Measurements from ENCODE around the gene ANKRD35. TPM values are rescaled to one million over a fixed set of nuclear protein-coding genes. Genes with fewer than 3 reads are reported as not detected.
"Not testable (repeated sequence)": the region's sequence is repeated elsewhere in the genome, so short reads cannot be mapped to it uniquely, and the experiment has no call there.

ANKRD35 gene
- total RNA-seq, 2 donors from 2014 or later, result 0.29 to 0.56 TPM

- peak overlapping the region; percentile 9 for H3K4me3 Mint-ChIP-seq
- peak overlapping the region; percentile 21 for H3K27ac Mint-ChIP-seq
- H3K9me3 Mint-ChIP-seq, result no peaks in the 10 kb centered on the region
- no peak for ATAC-seq (replicated peaks)
- H3K36me3 Mint-ChIP-seq (ENCODE audit: low read depth), result peaks cover 58% of the 10 kb centered on the region
- H3K4me1 Mint-ChIP-seq, result peaks cover 14% of the 10 kb centered on the region
- no peaks in the 10 kb centered on the region for H3K27me3 Mint-ChIP-seq
These were observed 30.2 kb downstream of the ANKRD35 start for GRCh38 chr1:145855426-145855948.

GRCh38 chr1:145849356-145850160, 36.1 kb downstream of the ANKRD35 start:
- H3K4me3 Mint-ChIP-seq, result no peak overlapping the region
- no peaks in the 10 kb centered on the region for H3K9me3 Mint-ChIP-seq
- peaks cover 4% of the 10 kb centered on the region for H3K4me1 Mint-ChIP-seq
- H3K36me3 Mint-ChIP-seq (ENCODE audit: low read depth), result peaks cover 44% of the 10 kb centered on the region
- no peak for ATAC-seq (replicated peaks)
- H3K27ac Mint-ChIP-seq, result peak overlapping the region; percentile 31
- no peaks in the 10 kb centered on the region for H3K27me3 Mint-ChIP-seq

- peaks cover 4% of the 10 kb centered on the region for H3K4me1 Mint-ChIP-seq
- peaks cover 27% of the 10 kb centered on the region for H3K36me3 Mint-ChIP-seq (ENCODE audit: low read depth)
- no peak overlapping the region for H3K4me3 Mint-ChIP-seq
- ATAC-seq (replicated peaks), result no peak
- no peaks in the 10 kb centered on the region for H3K27me3 Mint-ChIP-seq
- no peaks in the 10 kb centered on the region for H3K9me3 Mint-ChIP-seq
- H3K27ac Mint-ChIP-seq, result no peak overlapping the region
These were observed 37.8 kb downstream of the ANKRD35 start for GRCh38 chr1:145847827-145848226.

DNA sequence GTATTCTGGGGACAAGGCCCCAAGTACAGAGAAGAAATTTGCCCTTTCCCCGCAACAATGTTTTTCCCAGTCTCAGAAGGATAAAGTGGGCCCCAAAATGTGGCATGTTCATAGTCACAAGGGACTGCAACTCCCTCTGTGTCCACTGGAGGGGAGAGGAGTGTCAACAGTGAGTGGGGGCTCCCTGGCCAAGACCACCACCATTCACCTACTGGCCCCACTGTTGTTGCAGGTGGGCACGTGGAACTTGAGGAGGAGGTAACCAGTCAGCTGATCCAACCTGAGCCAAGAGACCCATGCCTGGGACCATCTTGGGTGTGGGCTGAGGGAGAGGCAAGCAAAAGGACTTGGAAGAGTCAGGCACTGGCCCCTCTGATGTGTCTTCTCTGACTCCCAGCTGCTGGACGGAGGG, 39.5 kb downstream of the ANKRD35 start:
- H3K9me3 Mint-ChIP-seq, result no peaks in the 10 kb centered on the region
- H3K27ac Mint-ChIP-seq, result peak overlapping the region; percentile 74
- H3K4me3 Mint-ChIP-seq, result no peak overlapping the region
- H3K4me1 Mint-ChIP-seq, result peaks cover 4% of the 10 kb centered on the region
- H3K27me3 Mint-ChIP-seq, result no peaks in the 10 kb centered on the region
- H3K36me3 Mint-ChIP-seq (ENCODE audit: low read depth), result peaks cover 31% of the 10 kb centered on the region
- ATAC-seq (replicated peaks), result peak; percentile 39

DNA sequence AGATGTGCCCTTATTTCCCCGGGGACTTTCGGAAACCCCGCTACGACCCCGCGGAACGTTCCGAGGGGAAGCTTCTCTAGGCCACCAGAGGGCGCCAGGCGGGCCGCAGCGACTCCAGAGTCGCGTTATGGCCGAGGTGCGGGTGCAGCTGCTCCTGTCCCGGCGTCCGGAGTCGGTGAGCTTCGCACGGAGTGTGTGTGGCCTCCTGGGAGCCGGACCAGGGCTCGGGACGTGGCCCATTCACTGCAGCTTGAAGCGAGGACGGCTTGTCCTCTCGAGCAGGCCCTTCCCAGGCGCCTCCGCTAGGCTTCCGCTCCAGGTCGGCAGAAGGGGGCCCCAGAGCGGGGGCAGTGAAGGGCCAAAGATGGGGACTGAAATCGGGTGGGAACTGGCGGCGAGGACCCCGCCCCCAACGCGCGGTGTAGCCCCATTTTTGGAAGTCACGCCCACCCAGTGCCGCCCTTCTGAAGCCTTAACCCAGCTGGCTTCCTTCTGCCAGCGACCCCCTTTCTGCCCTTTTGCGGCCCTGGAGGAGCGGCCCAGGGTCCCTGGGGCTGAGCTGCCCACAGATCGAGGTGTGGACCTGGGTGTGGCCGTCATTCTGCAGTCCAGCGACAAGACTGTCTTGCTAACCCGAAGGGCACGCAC, 40.0 kb downstream of the ANKRD35 start, which contains the start of gene NUDT17:
NUDT17 (plus strand) TSS at position 117 of the 648 bp plus-strand sequence; CDS start at position 128, 11 bp downstream.
- H3K9me3 Mint-ChIP-seq, result no peaks in the 10 kb centered on the region
- peaks cover 4% of the 10 kb centered on the region for H3K4me1 Mint-ChIP-seq
- H3K27me3 Mint-ChIP-seq, result no peaks in the 10 kb centered on the region
- no peak within 1 kb of the TSS for H3K4me3 Mint-ChIP-seq
- peak within 1 kb of the TSS; percentile 74 for H3K27ac Mint-ChIP-seq
- peak; percentile 90 for ATAC-seq (replicated peaks)
- H3K36me3 Mint-ChIP-seq (ENCODE audit: low read depth), result peaks cover 31% of the 10 kb centered on the region

DNA sequence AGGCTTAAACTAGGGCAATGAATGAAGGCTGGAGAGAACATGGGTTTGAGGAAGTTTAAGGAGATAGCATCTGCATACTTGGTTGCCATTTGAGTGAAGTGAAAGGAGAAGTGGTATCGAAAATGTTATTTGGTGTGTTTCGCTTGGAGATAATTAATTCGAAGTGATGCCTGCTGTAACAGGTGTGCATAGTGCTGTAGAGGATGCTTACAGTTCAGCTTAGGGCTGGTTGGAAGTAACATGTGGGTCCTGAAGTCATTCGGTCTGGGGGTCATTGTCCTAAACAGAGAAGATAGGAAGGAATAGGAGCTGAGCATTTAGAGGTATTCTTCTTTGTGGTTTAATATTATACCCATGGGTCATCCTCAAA, 40.5 kb downstream of the ANKRD35 start:
- Mint-ChIP-seq H3K27me3 (no peaks in the 10 kb centered on the region), H3K4me3 (no peak overlapping the region), H3K4me1 (peaks cover 4% of the 10 kb centered on the region), H3K27ac (no peak overlapping the region), H3K36me3 (ENCODE audit: low read depth) (peaks cover 31% of the 10 kb centered on the region), H3K9me3 (no peaks in the 10 kb centered on the region)
- peak; percentile 51 for ATAC-seq (replicated peaks)

DNA sequence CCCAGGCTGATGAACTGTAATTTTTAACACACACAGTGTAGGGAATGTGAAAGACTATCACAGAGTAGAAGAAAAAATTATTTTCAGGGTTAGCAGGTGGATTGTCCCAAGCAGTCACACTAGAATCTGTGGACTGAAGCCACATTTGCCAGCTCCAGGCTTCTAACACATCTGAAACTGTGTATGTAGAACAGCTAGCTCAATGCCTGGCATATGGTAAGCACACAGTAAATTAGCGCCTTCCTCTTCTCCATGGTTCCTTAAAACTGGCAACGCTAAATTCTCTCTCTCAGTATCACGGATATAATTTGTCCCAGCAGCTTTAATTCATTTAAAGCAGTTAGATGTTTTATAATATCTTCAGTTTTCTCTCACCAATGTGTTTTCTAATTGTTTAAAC, 42.6 kb downstream of the ANKRD35 start:
- H3K27ac Mint-ChIP-seq, result no peak overlapping the region
- peaks cover 4% of the 10 kb centered on the region for H3K4me1 Mint-ChIP-seq
- peaks cover 47% of the 10 kb centered on the region for H3K36me3 Mint-ChIP-seq (ENCODE audit: low read depth)
- no peaks in the 10 kb centered on the region for H3K27me3 Mint-ChIP-seq
- H3K9me3 Mint-ChIP-seq, result no peaks in the 10 kb centered on the region
- no peak for ATAC-seq (replicated peaks)
- no peak overlapping the region for H3K4me3 Mint-ChIP-seq

DNA sequence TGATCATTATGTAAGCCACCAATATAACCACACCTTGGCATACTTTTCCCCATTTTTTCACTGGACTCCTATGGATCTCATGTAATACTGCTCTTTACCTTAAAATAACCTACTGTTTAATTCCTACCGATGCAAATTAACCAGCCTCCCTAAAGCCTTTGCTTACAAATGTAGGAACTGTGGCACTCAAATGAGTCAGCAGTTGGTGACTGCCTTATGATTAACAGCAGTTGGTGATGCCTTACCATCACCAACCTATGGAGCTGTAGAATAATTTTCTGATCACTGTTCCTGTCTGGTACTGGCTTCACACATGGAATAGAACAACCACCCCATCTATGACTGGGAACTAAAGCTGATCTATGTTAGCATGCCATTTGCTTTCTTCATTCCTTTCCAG, 48.0 kb downstream of the ANKRD35 start:
- Mint-ChIP-seq H3K36me3 (ENCODE audit: low read depth) (peaks cover 96% of the 10 kb centered on the region), H3K27ac (no peak overlapping the region), H3K27me3 (no peaks in the 10 kb centered on the region), H3K4me3 (no peak overlapping the region), H3K4me1 (no peaks in the 10 kb centered on the region), H3K9me3 (no peaks in the 10 kb centered on the region)
- no peak for ATAC-seq (replicated peaks)

- peaks cover 94% of the 10 kb centered on the region for H3K36me3 Mint-ChIP-seq (ENCODE audit: low read depth)
- not testable (repeated sequence) for ATAC-seq (replicated peaks); H3K27me3 Mint-ChIP-seq
These were observed 54.9 kb downstream of the ANKRD35 start for GRCh38 chr1:145830810-145831209.

GRCh38 chr1:145828367-145829026, 57.2 kb downstream of the ANKRD35 start:
- Mint-ChIP-seq H3K4me3 (peak overlapping the region; percentile 61), H3K27me3 (no peaks in the 10 kb centered on the region), H3K36me3 (ENCODE audit: low read depth) (peaks cover 79% of the 10 kb centered on the region), H3K4me1 (peaks cover 27% of the 10 kb centered on the region), H3K27ac (peak overlapping the region; percentile 91), H3K9me3 (no peaks in the 10 kb centered on the region)
- peak; percentile 81 for ATAC-seq (replicated peaks)

More at GRCh38 chr1:145830810-145831209, 54.9 kb downstream of the ANKRD35 start:
- H3K4me3 Mint-ChIP-seq, H3K27ac Mint-ChIP-seq, H3K9me3 Mint-ChIP-seq: not testable (repeated sequence)
- peaks cover 27% of the 10 kb centered on the region for H3K4me1 Mint-ChIP-seq

- peaks cover 74% of the 10 kb centered on the region for H3K36me3 Mint-ChIP-seq (ENCODE audit: low read depth)
- H3K4me3 Mint-ChIP-seq, result peak overlapping the region; percentile 61
- peak; percentile 10 for ATAC-seq (replicated peaks)
These were observed 57.7 kb downstream of the ANKRD35 start for GRCh38 chr1:145827966-145828365.

GRCh38 chr1:145826030-145826429, 59.6 kb downstream of the ANKRD35 start:
- H3K27me3 Mint-ChIP-seq, result no peaks in the 10 kb centered on the region
- peak overlapping the region; percentile 92 for H3K4me3 Mint-ChIP-seq
- peaks cover 27% of the 10 kb centered on the region for H3K4me1 Mint-ChIP-seq
- H3K36me3 Mint-ChIP-seq (ENCODE audit: low read depth), result peaks cover 56% of the 10 kb centered on the region
- no peaks in the 10 kb centered on the region for H3K9me3 Mint-ChIP-seq
- no peak for ATAC-seq (replicated peaks)
- H3K27ac Mint-ChIP-seq, result no peak overlapping the region

More at GRCh38 chr1:145827966-145828365, 57.7 kb downstream of the ANKRD35 start:
- Mint-ChIP-seq H3K4me1 (peaks cover 27% of the 10 kb centered on the region), H3K27ac (peak overlapping the region; percentile 91), H3K9me3 (no peaks in the 10 kb centered on the region), H3K27me3 (no peaks in the 10 kb centered on the region)

- Mint-ChIP-seq H3K27ac (peak overlapping the region; percentile 96), H3K4me1 (peaks cover 26% of the 10 kb centered on the region), H3K36me3 (ENCODE audit: low read depth) (peaks cover 41% of the 10 kb centered on the region), H3K27me3 (no peaks in the 10 kb centered on the region), H3K9me3 (no peaks in the 10 kb centered on the region), H3K4me3 (peak overlapping the region; percentile 92)
- ATAC-seq (replicated peaks), result no peak
These were observed 61.2 kb downstream of the ANKRD35 start for GRCh38 chr1:145824499-145824842.
